Kidney (tissue), 22 donors: ENCODE measurements around the gene ABCB8. TPM values are rescaled to one million over a fixed set of nuclear protein-coding genes. Genes with fewer than 3 reads are reported as not detected.

Source experiments
- DNase-seq, 5 donors: peaks; one replicate each; pipeline ENCODE4 v3.0.0-alpha.2; 2013 to 2020
- FAIRE-seq: peaks from 2 replicates; lab custom pipeline; 2012; peaks lifted over from hg19 to GRCh38; lab: Jason Lieb, UNC
- H3K27ac ChIP-seq, 2 donors: one replicate each; pipeline ENCODE4 v1.7.0; 2013; ENCODE audit warnings: low read depth in 2 of 2, low read length in 2 of 2, inconsistent platforms in 1 of 2
- H3K27me3 ChIP-seq: one replicate; pipeline ENCODE4 v1.7.1; 2013; ENCODE audit warnings: low read length, inconsistent platforms; ENCODE audit not compliant: control insufficient read depth, insufficient read depth
- H3K36me3 ChIP-seq, 3 donors: one replicate each; pipeline versions ENCODE4 v1.7.0 to v1.7.1; 2013; ENCODE audit warnings: low read length in 3 of 3, control low read depth in 1 of 3, inconsistent platforms in 1 of 3; ENCODE audit not compliant: insufficient read depth in 3 of 3, control insufficient read depth in 2 of 3
- H3K4me1 ChIP-seq, 3 donors: one replicate each; pipeline versions ENCODE4 v1.7.0 to v1.7.1; 2013; ENCODE audit warnings: low read length in 3 of 3, inconsistent platforms in 1 of 3, low read depth in 1 of 3; ENCODE audit not compliant: control insufficient read depth in 2 of 3, insufficient read depth in 2 of 3
- H3K4me3 ChIP-seq, 3 donors: one replicate each; pipeline versions ENCODE4 v1.7.0 to v1.8.1; 2013; ENCODE audit warnings: low read length in 3 of 3, control low read depth in 1 of 3, inconsistent platforms in 1 of 3
- H3K9ac ChIP-seq, 3 donors: one replicate each; pipeline versions ENCODE4 v1.7.0 to v1.7.1; 2013; ENCODE audit warnings: low read length in 3 of 3, control low read depth in 1 of 3, inconsistent platforms in 1 of 3
- H3K9me3 ChIP-seq, 3 donors: one replicate each; pipeline versions ENCODE4 v1.7.0 to v1.7.1; 2013; ENCODE audit warnings: low read length in 3 of 3, control low read depth in 1 of 3, inconsistent platforms in 1 of 3; ENCODE audit not compliant: control insufficient read depth in 2 of 3, insufficient read depth in 1 of 3
- intact Hi-C: fragments of 100-400 bp; cut with DNase I; formaldehyde crosslinking; loops from one replicate; pipeline ENCODE4 v1.11.1; 2022
- long read RNA-seq, 10 donors: library from polyadenylated mRNA in 1 of 10; unstranded in 1 of 10; transcript quantifications; one replicate each; pipeline ENCODE4 v2.0.0 and lab custom pipeline, GENCODE V29; 2021 to 2026
- polyA plus RNA-seq: library from polyadenylated mRNA; stranded (reverse); fragments of 350-450 nt; fragmentation: Illumina TruSeq; extraction: RNeasy Lipid Tissue Mini Kit (QIAGEN cat#74804); gene quantifications from one replicate; pipeline ENCODE4 v1.2.3, GENCODE V29; 2014; ENCODE audit warnings: low read depth, low replicate concordance; ENCODE audit not compliant: insufficient read depth
- total RNA-seq: library from RNA; stranded (reverse); fragmentation: NEBNext Ultra II Directional; extraction: Animal tissue kit (Norgen Biotek cat#: 25700); gene quantifications from one replicate; pipeline ENCODE4 v1.2.1, GENCODE V29; 2021
- TF ChIP-seq, protein P1 (sequence below): IDR thresholded peaks from 3 replicates; pipeline ENCODE4 v1.5.1; 2012; ENCODE audit warnings: mild to moderate bottlenecking, moderate library complexity, borderline replicate concordance; ENCODE audit not compliant: insufficient read depth; ENCODE audit errors: extremely low read depth
- donor health status: control.
- donor health status: control.
- donor health status: control.
- donor health status: control.
- donor health status: control.
- donor health status: DM: yes; HTN: yes; CAD: no.
- donor health status: Normal renal cell carcinoma (clear cell type).

The ABCB8 gene
- 36.0 TPM for total RNA-seq
- 34.3 TPM for polyA plus RNA-seq
- long read RNA-seq, donor 1, partial matches to known transcripts = 0 of 2 reads
- long read RNA-seq, donor 1, other reads (novel, unspliced or antisense) = 0 of 2 reads
- long read RNA-seq, donor 2, full-length matches to known transcripts = 2 of 2 reads
- long read RNA-seq, donor 2, partial matches to known transcripts = 0 of 2 reads
- long read RNA-seq, donor 2, other reads (novel, unspliced or antisense) = 0 of 2 reads
- long read RNA-seq, donor 3, full-length matches to known transcripts = 3 of 3 reads
- long read RNA-seq, donor 3, partial matches to known transcripts = 0 of 3 reads
- long read RNA-seq, donor 3, other reads (novel, unspliced or antisense) = 0 of 3 reads
- long read RNA-seq, donor 4, full-length matches to known transcripts = 3 of 3 reads
- long read RNA-seq, donor 4, partial matches to known transcripts = 0 of 3 reads
- long read RNA-seq, donor 4, other reads (novel, unspliced or antisense) = 0 of 3 reads
- long read RNA-seq, donor 5 = 0 reads
- long read RNA-seq, donor 6, full-length matches to known transcripts = 3 of 39 reads
- long read RNA-seq, donor 6, partial matches to known transcripts = 21 of 39 reads
- long read RNA-seq, donor 6, other reads (novel, unspliced or antisense) = 15 of 39 reads
- long read RNA-seq, donor 7, full-length matches to known transcripts = 10 of 40 reads
- long read RNA-seq, donor 7, partial matches to known transcripts = 23 of 40 reads
- long read RNA-seq, donor 7, other reads (novel, unspliced or antisense) = 7 of 40 reads
- long read RNA-seq, donor 8, full-length matches to known transcripts = 2 of 2 reads
- long read RNA-seq, donor 8, partial matches to known transcripts = 0 of 2 reads
- long read RNA-seq, donor 8, other reads (novel, unspliced or antisense) = 0 of 2 reads
- long read RNA-seq, donor 9 = 0 reads
- long read RNA-seq, donor 10, full-length matches to known transcripts = 4 of 4 reads
- long read RNA-seq, donor 10, partial matches to known transcripts = 0 of 4 reads
- long read RNA-seq, donor 10, other reads (novel, unspliced or antisense) = 0 of 4 reads

DNA sequence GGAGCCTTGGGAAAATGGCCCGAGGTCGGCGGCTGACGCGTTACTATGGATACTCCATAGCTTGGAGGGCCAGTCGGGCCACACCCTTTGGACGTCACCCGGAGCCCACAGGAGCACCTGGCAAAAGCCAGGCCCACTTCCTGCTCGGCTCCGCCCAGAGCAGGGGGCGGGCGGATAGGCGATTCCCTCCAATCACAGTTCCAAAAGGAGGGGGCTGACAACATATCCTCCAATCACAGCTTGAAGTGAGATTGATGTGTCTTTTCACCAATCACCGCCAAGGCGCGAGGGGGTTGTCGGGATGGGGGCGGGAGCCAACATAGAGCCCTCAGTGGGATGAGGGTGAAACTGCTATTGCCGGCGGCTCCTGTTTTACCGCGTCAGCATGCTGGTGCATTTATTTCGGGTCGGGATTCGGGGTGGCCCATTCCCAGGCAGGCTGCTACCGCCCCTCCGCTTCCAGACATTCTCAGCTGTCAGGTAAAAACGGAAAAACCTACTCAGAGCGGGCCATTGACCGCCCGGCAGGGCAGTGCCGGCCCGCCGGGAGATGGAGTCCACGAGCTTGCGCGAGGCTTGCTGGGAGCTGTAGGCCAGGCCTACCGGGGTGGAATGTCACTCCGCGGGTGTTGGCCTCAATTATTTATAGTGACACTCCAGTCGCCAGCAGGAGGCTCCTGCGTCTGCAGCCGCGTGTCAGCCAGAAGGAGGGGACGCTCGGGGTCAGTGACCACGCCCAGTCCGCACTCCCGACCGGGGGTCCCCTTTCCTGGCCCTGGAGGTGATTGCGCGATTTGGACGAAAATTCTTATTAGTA lies at the start of gene ABCB8:
Gene ABCB8, plus strand, starts transcription at position 320 of the 817 bp plus-strand sequence. Its CDS starts 66 bp downstream, at position 386.
- Histone ChIP-seq H3K36me3 (no peaks in the 10 kb centered on the region), H3K9ac (peak within 1 kb of the TSS; percentile 54 to 82 (median 72)), H3K9me3 (no peaks in the 10 kb centered on the region), H3K4me1 (no peaks in the 10 kb centered on the region), H3K27ac (peak within 1 kb of the TSS; percentile 81 to 82), H3K27me3 (no peaks in the 10 kb centered on the region), H3K4me3 (peak within 1 kb of the TSS; percentile 83 to 98 (median 94))
- FAIRE-seq (peak; percentile 91), DNase-seq (peak; percentile 99 to 100 (median 99))
- intact Hi-C loops = no loop called here
- TF ChIP-seq, protein P1, sequence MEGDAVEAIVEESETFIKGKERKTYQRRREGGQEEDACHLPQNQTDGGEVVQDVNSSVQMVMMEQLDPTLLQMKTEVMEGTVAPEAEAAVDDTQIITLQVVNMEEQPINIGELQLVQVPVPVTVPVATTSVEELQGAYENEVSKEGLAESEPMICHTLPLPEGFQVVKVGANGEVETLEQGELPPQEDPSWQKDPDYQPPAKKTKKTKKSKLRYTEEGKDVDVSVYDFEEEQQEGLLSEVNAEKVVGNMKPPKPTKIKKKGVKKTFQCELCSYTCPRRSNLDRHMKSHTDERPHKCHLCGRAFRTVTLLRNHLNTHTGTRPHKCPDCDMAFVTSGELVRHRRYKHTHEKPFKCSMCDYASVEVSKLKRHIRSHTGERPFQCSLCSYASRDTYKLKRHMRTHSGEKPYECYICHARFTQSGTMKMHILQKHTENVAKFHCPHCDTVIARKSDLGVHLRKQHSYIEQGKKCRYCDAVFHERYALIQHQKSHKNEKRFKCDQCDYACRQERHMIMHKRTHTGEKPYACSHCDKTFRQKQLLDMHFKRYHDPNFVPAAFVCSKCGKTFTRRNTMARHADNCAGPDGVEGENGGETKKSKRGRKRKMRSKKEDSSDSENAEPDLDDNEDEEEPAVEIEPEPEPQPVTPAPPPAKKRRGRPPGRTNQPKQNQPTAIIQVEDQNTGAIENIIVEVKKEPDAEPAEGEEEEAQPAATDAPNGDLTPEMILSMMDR = peak; percentile 51

DNA sequence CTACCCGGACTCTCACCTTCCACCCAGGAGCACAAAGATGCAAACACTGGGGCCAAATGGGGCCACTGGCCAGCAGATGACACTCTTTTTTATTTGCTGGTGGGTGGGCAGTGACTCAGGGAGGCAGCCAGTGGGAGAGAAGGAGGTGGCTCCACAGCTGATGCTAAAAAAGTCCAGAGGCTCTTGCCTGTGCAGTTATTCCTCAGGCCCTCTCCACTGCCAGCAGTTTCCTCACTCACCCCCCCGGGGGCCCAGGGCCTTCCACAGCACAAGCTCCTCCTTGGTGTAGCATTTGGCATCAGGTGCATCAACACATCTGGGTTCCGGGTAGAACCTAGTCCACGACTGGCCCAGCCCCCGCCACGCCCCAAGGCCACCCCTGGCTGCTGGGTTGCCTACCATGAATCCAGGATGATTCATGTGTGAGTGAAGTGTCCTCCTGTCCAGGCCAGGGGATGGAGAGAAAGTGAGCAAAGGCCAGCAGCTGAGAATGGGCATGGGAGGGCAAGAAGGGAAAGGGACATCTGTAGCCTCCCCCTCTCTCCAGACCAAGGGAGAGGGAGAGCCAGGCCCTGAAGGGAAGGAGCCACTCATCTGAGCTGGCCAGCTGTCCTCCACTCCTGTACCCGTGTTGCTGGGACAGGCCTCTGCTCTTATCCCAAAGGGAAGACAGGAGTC lies 48.4 kb upstream of the ABCB8 start:
- intact Hi-C loops = no loop called here
- DNase-seq = no peak
- H3K27me3 ChIP-seq = peaks cover 5% of the 10 kb centered on the region
- no peak for FAIRE-seq
- no peaks in the 10 kb centered on the region for H3K9me3 ChIP-seq
- no peaks in the 10 kb centered on the region for H3K4me1 ChIP-seq
- no peak overlapping the region for H3K27ac ChIP-seq
- H3K9ac ChIP-seq = no peak overlapping the region
- H3K4me3 ChIP-seq = no peak overlapping the region
- H3K36me3 ChIP-seq = no peaks in the 10 kb centered on the region
- TF ChIP-seq, protein P1 = no peak

DNA sequence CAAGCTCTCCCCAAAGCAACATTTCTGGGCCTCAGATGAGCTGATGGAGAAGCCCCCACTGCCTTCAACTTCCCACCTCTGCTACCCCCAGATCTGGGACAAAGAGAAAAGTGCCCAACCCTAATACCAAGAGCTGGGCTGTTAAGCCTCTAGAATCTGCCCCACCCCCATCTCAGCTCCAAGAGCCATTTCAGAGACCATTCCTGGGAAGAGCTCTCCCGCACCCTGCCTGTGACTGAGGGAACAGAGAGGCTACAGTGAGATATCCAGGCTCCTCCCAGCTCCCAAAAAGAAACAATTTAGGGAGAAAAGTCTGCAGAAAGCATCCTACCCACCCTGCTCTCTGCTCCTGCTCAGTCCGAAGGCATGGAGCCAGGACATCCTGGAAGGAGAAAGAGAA lies 47.6 kb upstream of the ABCB8 start:
- TF ChIP-seq, protein P1 = no peak
- DNase-seq = peak in 1 of 5 donors; percentile 66
- H3K27me3 ChIP-seq = peaks cover 5% of the 10 kb centered on the region
- intact Hi-C loops = no loop called here
- H3K9me3 ChIP-seq = no peaks in the 10 kb centered on the region
- no peak for FAIRE-seq
- no peak overlapping the region for H3K9ac ChIP-seq
- no peaks in the 10 kb centered on the region for H3K4me1 ChIP-seq
- no peak overlapping the region for H3K27ac ChIP-seq
- no peaks in the 10 kb centered on the region for H3K36me3 ChIP-seq
- H3K4me3 ChIP-seq = no peak overlapping the region
